Measurements from ENCODE around the gene ERG28.

The ERG28 gene

GRCh38 chr14:75634848-75635247 is 25.8 kb downstream of the ERG28 start:
- no peak for TF ChIP-seq ESRRG (CRISPR knock-in tag; IDR thresholded peaks at IDR 0.05)
- no peak for TF ChIP-seq CREB5 (CRISPR knock-in tag; IDR thresholded peaks at IDR 0.05; ENCODE audit: low read depth)
- TF ChIP-seq TOX (CRISPR knock-in tag; IDR thresholded peaks at IDR 0.05; ENCODE audit: borderline replicate concordance): no peak
- TF ChIP-seq TCF4 (CRISPR knock-in tag; IDR thresholded peaks at IDR 0.05; ENCODE audit: borderline replicate concordance): no peak
- no peak for TF ChIP-seq SNAI2 (CRISPR knock-in tag; IDR thresholded peaks at IDR 0.05)
- no peak for TF ChIP-seq PPARA (CRISPR knock-in tag; IDR thresholded peaks at IDR 0.05; ENCODE audit: borderline replicate concordance)
- TF ChIP-seq ZNF8 (CRISPR knock-in tag; IDR thresholded peaks at IDR 0.05): no peak
- no peak for TF ChIP-seq ISL1 (CRISPR knock-in tag; IDR thresholded peaks at IDR 0.05)
- no peak for TF ChIP-seq ARNTL (CRISPR knock-in tag; IDR thresholded peaks at IDR 0.05; ENCODE audit: borderline replicate concordance, low read depth)
- no peak for TF ChIP-seq BACH2 (CRISPR knock-in tag; IDR thresholded peaks at IDR 0.05; ENCODE audit: borderline replicate concordance)
- TF ChIP-seq RARB (CRISPR knock-in tag; IDR thresholded peaks at IDR 0.05): no peak
- TF ChIP-seq GLIS3 (CRISPR knock-in tag; IDR thresholded peaks at IDR 0.05): no peak
- no peak for TF ChIP-seq CSDC2 (CRISPR knock-in tag; IDR thresholded peaks at IDR 0.05)
- no peak for TF ChIP-seq ZNF70 (CRISPR knock-in tag; IDR thresholded peaks at IDR 0.05)
- no peak for TF ChIP-seq ZFP30 (CRISPR knock-in tag; IDR thresholded peaks at IDR 0.05)
- no peak for ATAC-seq

- TF ChIP-seq TCF4 (CRISPR knock-in tag; IDR thresholded peaks at IDR 0.05; ENCODE audit: borderline replicate concordance) (no peak), ZFP30 (CRISPR knock-in tag; IDR thresholded peaks at IDR 0.05) (no peak), ZFP3 (CRISPR knock-in tag; IDR thresholded peaks at IDR 0.05) (no peak), ZNF565 (CRISPR knock-in tag; conservative IDR thresholded peaks at IDR 0.05; ENCODE audit: low read depth) (no peak), OSR1 (CRISPR knock-in tag; IDR thresholded peaks at IDR 0.05) (no peak), RARB (CRISPR knock-in tag; IDR thresholded peaks at IDR 0.05) (no peak), ZNF70 (CRISPR knock-in tag; IDR thresholded peaks at IDR 0.05) (no peak), SNAI2 (CRISPR knock-in tag; IDR thresholded peaks at IDR 0.05) (no peak), ZNF8 (CRISPR knock-in tag; IDR thresholded peaks at IDR 0.05) (no peak), CREB5 (CRISPR knock-in tag; IDR thresholded peaks at IDR 0.05; ENCODE audit: low read depth) (no peak), ESRRG (CRISPR knock-in tag; IDR thresholded peaks at IDR 0.05) (no peak)
- TF ChIP-seq, protein P1, sequence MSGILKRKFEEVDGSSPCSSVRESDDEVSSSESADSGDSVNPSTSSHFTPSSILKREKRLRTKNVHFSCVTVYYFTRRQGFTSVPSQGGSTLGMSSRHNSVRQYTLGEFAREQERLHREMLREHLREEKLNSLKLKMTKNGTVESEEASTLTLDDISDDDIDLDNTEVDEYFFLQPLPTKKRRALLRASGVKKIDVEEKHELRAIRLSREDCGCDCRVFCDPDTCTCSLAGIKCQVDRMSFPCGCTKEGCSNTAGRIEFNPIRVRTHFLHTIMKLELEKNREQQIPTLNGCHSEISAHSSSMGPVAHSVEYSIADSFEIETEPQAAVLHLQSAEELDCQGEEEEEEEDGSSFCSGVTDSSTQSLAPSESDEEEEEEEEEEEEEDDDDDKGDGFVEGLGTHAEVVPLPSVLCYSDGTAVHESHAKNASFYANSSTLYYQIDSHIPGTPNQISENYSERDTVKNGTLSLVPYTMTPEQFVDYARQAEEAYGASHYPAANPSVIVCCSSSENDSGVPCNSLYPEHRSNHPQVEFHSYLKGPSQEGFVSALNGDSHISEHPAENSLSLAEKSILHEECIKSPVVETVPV (CRISPR knock-in tag; IDR thresholded peaks at IDR 0.05): no peak
Observed at GRCh38 chr14:75631453-75631831, 29.2 kb downstream of the ERG28 start.

DNA sequence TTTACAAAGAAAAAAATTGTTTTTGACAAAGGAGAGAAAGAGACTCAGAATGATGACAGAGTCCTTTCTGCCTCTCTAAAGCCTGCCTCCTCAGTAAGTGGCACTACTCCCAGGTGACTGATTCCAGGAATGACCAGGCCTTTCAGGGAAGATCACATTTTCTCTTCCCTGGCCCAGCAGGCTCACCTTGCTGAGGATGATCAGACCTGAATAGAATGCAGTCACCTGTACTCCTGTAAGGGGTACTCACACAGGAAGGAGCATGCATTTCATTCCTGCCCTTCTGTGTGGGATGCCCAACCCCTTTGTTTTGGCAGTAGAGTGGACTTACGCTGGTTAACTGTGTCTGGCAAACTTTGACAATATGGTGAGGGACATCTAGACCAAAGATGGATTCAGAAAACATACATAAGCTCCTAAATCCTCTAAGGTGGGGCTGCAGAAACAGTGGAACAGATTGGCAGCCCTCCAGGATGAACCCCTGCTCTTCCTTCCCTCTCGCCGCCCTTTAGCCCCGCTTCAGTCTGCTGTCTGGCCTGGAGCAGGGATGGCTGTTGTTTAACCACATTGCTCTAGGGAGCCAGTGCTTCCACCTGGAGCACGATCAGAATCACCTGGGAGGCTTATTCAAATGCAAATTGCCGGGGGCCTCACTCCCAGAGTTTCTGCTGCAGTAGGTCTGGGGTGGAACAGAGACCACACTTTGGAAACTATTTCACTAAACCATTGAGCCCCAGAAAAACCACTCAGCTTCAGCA is 29.8 kb downstream of the ERG28 start:
- TF ChIP-seq ESRRG (CRISPR knock-in tag; IDR thresholded peaks at IDR 0.05) (no peak), TSHZ2 (CRISPR knock-in tag; IDR thresholded peaks at IDR 0.05) (no peak), ZNF8 (CRISPR knock-in tag; IDR thresholded peaks at IDR 0.05) (no peak), TOX (CRISPR knock-in tag; IDR thresholded peaks at IDR 0.05; ENCODE audit: borderline replicate concordance) (no peak), ZNF565 (CRISPR knock-in tag; conservative IDR thresholded peaks at IDR 0.05; ENCODE audit: low read depth) (no peak), RARB (CRISPR knock-in tag; IDR thresholded peaks at IDR 0.05) (no peak)

More at GRCh38 chr14:75631453-75631831, 29.2 kb downstream of the ERG28 start:
- ATAC-seq: no peak

DNA sequence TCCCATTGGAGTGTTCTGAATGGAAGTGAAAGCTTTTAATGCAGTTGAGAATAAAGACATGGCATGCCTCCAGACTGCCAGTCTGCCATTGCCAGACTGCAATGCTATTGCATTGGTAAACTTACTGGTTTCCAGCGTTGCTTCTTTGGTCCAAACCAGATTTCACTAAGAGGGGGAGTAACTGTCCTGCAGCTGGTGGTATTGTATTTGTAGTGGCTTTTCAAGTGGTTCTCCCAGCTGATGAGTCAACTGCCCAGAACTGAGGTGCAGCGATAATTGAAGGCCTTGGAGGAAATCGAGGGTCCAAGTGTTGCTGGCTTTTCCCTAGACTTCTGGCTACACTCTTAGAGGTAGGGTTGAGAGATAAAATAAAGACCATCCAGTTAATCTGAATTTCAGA is 31.9 kb downstream of the ERG28 start:
- ATAC-seq: no peak
- TF ChIP-seq ZFP30 (CRISPR knock-in tag; IDR thresholded peaks at IDR 0.05) (no peak), ZFP3 (CRISPR knock-in tag; IDR thresholded peaks at IDR 0.05) (no peak), ZC3H10 (CRISPR knock-in tag; IDR thresholded peaks at IDR 0.05) (no peak), SNAI2 (CRISPR knock-in tag; IDR thresholded peaks at IDR 0.05) (no peak), ZNF565 (CRISPR knock-in tag; conservative IDR thresholded peaks at IDR 0.05; ENCODE audit: low read depth) (no peak), ESRRG (CRISPR knock-in tag; IDR thresholded peaks at IDR 0.05) (no peak), RARB (CRISPR knock-in tag; IDR thresholded peaks at IDR 0.05) (no peak), OSR1 (CRISPR knock-in tag; IDR thresholded peaks at IDR 0.05) (no peak), ZNF70 (CRISPR knock-in tag; IDR thresholded peaks at IDR 0.05) (no peak), GLIS3 (CRISPR knock-in tag; IDR thresholded peaks at IDR 0.05) (no peak), TSHZ2 (CRISPR knock-in tag; IDR thresholded peaks at IDR 0.05) (no peak), ZNF8 (CRISPR knock-in tag; IDR thresholded peaks at IDR 0.05) (no peak), CSDC2 (CRISPR knock-in tag; IDR thresholded peaks at IDR 0.05) (no peak)
- TF ChIP-seq, protein P1 (CRISPR knock-in tag; IDR thresholded peaks at IDR 0.05): no peak

More for the DNA sequence above, 29.8 kb downstream of the ERG28 start:
- no peak for ATAC-seq

All from SK-N-SH treated with all-trans-retinoic acid at 6 μM for 48 hours (cell line).